Measurements from ENCODE around the gene NXPH4.

NXPH4 gene

DNA sequence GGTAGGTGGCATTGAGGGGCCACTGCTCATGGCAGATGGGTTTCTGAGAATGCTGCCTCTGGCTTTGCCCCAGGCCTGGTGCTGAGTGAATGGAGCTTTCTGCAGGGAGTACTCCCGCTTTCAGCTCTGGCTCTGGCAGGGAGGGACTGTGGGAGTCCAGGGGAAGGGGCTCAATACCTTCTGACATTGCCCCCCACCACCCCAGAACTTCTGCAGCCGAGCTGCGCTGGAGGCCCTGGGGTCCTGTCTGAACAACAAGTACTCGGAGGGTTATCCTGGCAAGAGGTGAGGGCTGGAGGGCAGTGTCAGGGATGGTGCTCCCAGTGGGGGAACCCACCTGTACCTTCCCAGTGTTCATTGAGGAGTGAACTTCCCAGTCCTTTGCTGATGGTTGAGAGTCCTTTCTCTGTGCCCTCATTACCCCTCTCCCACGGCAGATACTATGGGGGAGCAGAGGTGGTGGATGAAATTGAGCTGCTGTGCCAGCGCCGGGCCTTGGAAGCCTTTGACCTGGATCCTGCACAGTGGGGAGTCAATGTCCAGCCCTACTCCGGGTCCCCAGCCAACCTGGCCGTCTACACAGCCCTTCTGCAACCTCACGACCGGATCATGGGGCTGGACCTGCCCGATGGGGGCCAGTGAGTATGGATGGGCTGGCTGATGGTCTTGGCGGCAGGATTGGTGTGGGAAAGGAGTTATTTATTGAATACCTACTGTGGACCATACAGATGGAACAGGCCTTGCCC is 14.9 kb downstream of the NXPH4 start:
- DNase-seq (ENCODE audit: low read depth) = no peak

DNA sequence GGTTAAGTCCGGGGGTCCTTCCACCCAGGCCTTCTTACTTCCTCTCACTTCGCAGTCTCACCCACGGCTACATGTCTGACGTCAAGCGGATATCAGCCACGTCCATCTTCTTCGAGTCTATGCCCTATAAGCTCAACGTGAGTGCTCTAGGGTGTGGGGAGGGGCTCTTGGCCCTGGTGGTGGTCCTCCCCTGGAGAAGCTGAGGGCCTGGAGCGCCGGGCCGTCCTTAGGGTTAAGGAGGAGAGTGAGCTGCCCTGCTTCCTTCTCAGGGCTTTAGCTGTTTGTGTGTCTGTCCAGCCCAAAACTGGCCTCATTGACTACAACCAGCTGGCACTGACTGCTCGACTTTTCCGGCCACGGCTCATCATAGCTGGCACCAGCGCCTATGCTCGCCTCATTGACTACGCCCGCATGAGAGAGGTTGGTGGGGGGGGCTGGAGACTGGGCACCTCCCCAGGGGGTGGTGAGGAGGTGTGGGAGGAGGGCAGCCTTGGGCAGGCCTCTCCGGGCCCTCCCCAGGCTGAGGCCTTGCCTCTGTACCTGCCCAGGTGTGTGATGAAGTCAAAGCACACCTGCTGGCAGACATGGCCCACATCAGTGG is 15.7 kb downstream of the NXPH4 start:
- DNase-seq (ENCODE audit: low read depth) = no peak

DNA sequence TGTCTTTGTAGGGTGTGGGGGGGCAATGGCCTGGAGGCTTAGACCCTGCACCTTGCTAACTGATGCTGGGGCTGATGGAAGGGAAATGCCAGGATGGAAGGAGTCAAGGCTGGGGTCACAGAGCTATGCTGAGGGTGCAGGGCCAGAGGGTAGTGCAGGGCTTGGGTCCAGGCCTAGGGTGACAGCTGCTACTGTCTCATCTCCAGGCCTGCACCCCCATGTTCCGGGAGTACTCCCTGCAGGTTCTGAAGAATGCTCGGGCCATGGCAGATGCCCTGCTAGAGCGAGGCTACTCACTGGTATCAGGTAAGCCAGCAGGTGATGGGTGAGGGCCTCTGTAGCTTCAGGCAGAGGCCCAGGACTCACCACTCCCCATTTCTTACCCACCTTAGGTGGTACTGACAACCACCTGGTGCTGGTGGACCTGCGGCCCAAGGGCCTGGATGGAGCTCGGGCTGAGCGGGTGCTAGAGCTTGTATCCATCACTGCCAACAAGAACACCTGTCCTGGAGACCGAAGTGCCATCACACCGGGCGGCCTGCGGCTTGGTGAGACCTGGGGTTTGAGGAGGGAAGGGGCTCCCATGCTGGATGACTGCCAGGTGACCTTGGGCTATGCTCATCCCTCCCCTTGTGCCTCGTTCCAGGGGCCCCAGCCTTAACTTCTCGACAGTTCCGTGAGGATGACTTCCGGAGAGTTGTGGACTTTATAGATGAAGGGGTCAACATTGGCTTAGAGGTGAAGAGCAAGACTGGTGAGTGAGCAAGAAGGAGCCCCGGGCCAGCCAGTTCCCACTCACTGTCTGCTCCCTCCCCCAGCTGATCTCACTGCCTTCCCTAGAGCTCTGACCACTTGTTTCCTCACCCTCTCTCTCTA is 17.0 kb downstream of the NXPH4 start:
- DNase-seq (ENCODE audit: low read depth) = peak; percentile 45

DNA sequence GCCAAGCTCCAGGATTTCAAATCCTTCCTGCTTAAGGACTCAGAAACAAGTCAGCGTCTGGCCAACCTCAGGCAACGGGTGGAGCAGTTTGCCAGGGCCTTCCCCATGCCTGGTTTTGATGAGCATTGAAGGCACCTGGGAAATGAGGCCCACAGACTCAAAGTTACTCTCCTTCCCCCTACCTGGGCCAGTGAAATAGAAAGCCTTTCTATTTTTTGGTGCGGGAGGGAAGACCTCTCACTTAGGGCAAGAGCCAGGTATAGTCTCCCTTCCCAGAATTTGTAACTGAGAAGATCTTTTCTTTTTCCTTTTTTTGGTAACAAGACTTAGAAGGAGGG is 17.6 kb downstream of the NXPH4 start:
- DNase-seq (ENCODE audit: low read depth) = no peak

DNA sequence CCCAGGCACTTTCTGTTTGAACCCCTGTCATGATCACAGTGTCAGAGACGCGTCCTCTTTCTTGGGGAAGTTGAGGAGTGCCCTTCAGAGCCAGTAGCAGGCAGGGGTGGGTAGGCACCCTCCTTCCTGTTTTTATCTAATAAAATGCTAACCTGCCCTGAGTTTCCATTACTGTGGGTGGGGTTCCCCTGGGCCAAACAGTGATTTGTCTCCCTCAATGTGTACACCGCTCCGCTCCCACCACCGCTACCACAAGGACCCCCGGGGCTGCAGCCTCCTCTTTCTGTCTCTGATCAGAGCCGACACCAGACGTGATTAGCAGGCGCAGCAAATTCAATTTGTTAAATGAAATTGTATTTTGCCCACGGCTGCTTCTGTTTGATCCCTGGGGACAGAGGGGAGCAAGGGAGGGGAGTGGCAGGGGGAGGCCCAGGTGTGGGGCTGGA is 18.0 kb downstream of the NXPH4 start:
- DNase-seq (ENCODE audit: low read depth) = no peak

DNA sequence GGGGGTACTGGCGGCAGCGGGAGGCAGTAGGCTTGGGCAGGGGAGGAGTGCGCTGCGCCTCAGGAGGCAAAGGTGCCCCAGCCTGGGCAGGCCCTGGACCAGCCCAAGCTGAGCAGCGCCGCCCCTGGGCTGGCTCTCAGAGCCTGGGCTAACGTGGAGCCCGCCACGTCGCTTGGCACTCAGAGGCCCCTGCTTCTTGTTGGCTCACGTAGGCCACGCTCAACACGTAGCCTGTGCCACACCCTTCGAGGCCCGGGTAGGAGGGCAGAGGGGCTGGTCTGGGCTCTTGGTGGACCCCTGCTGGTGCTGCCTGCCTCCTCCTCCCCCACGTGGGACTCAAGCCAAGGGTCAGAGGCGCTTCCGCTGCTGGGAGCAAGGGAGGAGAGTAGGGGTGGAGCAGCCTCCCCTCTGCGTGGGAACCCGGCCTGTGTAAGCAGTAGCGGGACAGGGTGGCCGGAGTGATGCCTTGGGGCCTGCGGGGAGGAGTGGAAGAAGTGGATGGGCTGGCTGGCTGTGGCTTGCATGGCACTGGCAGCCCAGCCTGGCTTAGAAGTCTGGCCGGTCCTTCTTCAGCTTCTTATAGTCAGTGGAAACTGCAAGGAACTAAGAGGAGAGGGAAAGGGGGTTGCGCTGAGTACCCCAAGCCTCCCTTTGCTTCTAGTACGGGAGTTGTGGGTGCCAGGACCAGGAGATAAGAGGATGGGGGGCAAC is 18.6 kb downstream of the NXPH4 start:
- no peak for DNase-seq (ENCODE audit: low read depth)

DNA sequence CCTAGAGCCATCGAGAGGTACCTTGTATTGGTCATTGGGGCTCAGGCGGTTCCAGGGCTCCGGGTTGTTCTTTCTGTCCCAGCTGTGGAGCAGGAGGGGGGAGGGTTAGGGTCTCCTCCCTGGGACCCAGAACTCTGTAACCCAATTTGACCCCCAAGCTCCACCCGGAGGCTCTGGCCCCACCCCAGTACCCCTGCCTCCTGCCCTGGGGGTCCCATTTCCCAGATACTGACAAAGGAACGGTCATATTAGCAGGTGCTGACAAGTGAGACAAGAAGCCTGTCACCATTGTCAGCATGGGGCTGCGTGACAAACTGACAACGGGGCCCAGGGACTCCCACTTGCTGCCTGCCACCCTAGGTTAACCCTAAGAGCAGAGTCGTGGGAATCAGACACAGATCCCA is 19.1 kb downstream of the NXPH4 start:
- DNase-seq (ENCODE audit: low read depth) = no peak

DNA sequence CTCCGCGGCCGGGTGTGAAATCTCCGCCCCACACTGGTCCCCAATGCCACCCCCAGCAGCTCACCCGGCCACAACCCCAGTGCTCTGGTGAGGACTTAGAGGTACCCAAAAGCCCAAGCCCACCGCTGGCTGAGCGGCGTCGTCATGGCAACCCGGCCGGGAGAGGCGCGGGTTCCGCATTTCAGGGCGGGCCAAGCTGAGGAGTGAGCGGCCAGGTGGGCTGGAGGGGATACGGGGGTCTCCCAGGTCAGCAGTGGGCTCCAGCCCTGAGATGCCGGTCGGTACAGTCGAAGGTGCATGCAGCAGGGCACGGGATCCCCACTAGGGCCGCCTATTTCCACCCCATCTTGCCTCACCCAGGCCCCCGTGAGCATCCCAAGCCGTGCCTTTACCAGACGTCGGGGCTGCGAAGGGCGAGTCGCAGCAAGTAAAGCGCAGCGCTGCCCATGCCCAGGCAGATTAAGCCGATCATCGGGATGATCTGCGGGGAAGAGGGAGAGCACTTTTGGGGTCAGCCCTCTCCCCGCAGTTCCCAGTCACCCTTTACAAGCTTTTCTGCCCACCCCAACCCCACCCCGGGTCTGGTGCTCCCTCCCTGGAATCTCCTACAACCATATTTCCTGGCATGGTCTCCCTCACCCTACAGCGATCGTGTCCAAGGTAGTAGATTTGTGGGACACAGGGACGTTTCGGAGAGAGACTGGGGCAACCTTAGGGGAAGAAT is 19.8 kb downstream of the NXPH4 start:
- no peak for DNase-seq (ENCODE audit: low read depth)

DNA sequence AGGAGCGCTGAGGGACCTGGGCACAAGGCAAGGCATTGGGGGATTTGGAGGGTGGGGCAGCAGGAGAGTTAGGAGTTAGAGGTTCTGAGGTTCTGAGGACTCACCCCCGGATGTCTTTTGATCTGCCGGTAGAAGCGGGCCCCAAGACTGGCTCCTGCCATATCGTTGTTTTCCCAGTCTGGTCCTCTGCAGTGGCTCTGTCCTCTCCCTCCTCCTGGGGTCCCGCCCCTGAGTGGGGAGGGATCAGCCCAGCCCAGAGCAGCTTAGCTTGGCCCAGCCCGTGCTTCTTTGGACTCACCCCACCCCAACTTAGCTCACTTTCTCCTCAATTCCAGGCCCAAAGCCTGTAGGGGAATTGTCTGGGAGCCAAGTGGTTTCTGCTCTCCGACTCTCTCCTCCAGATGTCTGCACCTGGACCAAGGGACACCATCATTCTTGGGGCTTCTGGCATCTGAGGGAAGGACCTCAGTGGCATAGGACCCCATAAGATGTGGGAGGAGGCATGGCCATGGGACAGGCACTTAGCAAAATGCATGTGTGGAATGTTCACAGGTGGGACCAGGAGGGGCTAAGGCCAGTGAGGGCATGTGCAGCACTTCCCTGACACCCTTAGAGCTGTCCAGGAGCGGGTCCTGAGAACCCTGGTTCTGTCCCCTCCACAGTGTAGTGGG is 20.5 kb downstream of the NXPH4 start:
- peak; percentile 32 for DNase-seq (ENCODE audit: low read depth)

DNA sequence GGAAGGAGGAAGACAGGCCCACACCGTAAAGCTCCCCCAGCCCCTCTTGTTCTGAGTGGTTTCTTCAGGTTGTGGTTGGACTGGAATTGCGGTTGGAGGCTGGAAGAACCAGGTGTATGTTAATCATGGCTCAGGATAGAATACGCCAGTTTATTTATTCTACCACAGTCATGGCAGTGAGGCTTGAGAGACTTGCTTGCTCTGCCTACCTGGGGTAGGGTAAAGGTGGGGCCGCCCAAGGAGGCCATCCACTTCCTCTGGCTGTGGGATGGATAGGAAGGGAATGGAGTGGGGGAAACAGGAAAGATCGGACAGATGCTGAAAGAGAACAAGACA is 21.0 kb downstream of the NXPH4 start:
- no peak for DNase-seq (ENCODE audit: low read depth)

DNA sequence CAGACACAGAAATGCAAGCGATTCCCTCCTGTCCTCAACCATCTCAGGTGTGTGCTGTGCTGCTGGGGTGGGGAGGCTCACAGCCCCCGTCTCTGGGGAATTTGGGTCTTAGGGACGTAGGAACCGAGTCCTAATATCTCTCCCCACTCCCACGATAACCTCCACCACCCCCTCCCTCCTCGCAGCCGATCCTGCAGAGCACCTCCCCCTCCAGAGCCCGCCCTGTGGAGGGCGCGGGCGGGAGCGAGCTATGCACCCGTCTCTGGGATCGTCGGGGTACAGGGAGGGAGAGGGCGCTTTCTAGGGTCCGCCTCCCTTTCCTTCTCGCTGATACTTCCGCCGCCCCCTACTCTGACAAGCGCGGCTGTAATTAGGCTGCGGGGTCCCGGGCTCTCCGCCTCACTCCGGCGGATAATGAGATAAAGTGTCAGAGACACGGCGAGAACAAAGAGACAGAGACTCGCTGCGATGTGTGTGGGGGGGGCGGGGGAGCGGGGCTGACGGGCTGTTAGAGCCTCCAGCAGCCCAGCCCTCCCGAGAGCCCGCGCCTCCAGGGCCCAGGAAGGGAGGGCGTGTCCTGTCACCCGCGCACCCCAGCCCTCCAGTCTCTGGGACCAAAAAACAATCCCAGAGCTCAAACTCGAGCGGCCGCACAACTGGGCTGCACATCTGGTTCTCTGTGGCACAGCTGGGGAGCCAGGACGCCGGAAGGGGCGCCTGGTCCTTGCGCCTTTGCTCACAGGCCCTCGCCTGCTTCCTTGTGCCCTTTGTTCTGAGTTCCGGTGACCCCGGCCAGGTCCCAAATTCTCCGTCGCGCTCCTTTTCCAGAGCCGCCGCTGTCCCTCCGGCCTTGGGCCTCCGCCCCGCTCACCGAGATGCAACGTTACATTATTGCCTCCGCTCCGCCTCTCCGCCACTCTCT is 21.6 kb downstream of the NXPH4 start:
- no peak for DNase-seq (ENCODE audit: low read depth)

DNA sequence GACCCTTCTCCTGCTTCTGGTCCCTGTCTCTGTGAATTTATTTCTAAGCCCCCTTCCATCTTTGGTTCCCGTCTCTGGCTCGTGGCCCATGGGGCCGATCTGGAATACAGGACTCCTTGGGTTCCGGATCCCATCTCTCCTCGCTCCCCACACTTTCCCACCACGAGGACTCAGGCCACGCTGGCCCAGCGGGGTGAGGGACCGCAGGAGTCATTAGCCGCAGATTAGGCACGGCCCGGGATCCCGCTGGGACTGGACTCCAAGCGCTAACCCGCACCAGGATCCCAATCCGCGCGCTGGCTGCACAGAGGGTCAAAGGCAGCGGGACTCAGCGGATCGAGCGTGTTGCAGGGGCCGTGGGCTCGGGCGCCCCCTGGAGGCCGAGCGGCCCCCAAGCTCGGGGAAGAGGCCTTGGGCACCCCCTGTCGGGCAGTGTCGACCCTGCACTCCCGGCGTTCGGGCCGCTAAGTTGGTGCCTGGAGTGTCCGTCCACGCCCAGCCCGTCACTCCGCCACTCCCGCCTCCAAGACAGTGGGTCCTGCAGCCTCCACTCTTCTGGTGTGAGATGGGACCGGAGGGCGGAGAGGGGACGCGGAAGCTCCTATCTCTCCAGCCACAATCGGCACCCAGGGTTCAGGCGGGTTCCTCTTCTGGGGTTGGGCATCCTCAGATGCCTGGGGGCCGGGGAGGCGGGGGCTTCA is 22.4 kb downstream of the NXPH4 start:
- peak; percentile 87 for DNase-seq (ENCODE audit: low read depth)

DNA sequence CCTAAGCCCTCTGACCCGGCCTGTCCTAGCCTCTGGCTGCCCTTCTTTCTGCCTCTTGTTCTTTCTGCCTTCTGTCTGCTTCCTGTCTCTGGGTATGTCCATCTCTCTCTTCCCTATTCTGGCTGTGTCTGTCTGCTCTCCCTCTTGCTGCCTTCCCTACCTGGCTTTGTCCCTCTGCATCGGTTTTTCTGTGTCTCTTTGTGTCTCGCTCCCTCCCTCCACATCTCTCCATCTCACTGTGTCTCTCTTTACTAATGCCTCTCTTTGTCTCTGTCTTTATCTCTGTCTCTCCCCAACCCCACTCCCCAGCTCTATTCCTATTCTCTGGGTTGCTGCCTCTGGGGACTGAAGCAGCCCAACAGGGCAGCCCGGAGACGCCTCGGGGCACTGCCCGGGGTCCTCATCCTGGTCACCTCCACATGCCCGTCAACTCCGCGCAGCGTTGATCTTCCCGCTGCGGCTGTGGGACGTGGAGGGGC is 23.0 kb downstream of the NXPH4 start:
- no peak for DNase-seq (ENCODE audit: low read depth)

DNA sequence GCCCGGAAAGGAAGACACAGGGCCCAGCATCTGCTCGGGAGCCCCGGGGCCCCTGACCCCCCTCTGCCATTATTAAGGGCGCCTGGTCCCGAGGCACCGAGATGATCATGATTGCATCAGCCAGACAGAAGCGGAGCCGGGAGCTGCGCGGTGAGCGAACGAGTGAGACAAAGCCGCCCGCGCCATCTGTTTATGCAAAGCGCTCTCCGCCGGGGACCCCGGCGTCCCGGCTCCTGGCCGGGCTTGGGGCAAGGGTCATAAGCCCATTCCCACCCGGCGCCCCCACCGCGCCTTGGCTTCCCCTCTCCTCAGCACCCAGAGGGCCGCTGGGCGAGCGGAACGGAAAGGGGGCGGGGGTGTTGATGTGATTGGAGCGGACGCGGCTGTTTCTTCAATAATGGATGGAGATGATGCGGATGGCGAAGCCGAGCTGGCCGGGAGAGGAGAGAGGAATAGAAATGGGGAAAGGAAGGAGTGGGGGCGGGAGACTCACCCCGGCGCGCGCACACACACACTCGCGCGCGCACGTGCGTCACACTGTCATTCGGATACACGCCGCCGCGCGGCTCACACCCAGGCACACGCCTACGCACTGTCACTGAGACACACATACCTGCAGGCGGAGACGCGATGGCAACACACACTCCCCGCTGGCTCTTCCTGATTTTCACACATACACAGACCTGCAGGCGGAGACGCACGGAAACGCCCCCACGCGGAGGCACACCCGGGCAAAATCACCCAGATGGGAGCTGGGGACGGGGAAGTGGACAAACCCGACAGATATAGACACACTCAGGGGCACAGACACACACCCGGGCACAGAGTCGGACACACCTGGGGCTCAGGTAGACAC is 23.7 kb downstream of the NXPH4 start:
- peak; percentile 75 for DNase-seq (ENCODE audit: low read depth)

DNA sequence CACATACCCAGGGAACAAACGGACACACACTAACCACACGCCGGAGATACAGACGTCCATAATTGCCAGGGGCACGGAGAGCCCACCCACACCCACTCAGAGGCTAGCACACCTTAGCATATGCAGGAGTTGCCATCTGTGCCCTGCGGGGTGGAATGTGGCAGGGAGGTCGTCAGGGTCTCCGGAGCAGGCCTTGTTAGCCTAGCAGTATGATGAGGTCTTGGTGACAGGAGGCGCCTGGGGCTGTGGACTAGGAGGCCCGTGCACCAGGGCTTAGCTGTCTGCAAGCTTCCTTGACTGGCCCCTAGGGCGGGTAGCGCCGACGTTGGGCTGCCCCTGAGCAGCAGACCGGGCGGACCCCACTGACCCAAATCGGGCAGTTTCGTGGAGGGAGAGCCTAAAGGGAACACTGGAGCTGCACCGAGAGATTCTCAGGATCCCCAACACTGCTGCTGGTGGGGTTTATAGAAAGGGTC is 24.4 kb downstream of the NXPH4 start:
- DNase-seq (ENCODE audit: low read depth) = peak; percentile 59

DNA sequence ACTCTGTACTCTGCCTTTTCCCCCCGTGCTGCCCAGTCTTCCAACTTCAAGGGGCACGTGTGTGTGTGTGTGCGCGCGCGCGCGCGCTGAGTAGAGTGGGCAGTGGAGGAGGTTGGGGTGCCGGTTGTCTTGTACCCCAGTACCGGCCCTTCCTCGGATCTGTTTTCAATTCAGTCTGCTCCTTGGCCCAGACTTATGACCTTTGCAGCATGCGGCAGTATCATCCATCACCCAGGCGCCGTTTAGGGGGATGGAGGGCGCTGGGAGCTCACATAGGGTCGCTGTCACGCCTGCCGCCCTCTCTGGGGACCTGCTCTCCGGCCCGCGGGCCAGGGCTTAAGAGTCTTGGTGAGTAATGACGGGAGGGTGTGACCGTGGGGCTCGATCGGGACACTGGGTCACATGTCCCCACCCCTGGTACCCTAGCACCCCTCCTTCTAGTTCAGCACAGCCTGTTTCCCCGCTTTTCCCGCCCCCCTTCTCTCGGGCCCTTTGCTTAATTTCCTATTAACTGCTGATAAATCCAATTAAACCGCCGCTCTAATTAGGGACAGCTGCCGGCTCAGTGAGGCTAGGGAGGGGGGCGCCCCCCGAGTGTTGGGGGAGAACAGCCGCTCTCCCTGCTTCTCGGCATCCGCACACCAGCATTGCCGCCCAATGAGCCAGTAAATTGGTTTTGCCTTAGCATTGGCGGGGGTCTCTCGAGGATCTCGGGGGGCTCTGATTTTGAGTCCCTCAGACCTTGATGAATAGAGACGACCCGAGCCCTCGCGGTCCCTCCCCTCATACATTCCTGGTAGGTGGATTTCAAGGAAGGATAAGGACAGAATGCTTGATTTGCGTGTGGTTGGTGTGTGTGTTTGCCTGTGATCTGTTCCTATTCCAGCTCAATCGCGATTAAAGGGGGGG is 25.1 kb downstream of the NXPH4 start:
- no peak for DNase-seq (ENCODE audit: low read depth)

DNA sequence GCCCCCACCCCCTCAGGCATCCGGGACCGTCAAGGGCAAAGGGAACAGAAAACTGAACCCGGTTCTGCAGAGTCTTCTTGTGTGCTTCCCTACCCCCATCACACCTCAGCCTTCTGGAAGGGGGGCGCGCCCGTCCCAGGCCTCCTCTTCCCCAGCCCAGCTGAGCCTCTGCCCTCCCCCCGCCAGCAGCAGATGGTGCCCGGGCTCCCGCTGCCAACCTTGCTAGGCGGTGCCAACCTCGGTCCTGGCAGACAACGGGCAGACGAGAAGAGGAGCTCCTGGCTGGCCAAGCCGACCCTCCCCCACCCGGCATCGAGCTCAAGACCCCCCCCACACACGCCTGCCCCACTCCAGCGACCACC is 25.7 kb downstream of the NXPH4 start:
- DNase-seq (ENCODE audit: low read depth) = no peak

Measured in ELR (cell line).